Pancreas (tissue), 10 donors: ENCODE results near the gene BLOC1S4. TPM values are rescaled to one million over a fixed set of nuclear protein-coding genes. Genes with fewer than 3 reads are reported as not detected.

ENCODE experiments used
- ATAC-seq, 4 donors: fragments of 200-7000 bp; cut with Tn5 transposase; one replicate each; pipeline versions ENCODE4 v1.8.0 to v1.9.1; 2020; ENCODE audit warnings: mild to moderate bottlenecking in 4 of 4, moderate library complexity in 4 of 4
- DNase-seq, 6 donors: peaks; one replicate each; pipeline ENCODE4 v3.0.0-alpha.2; 2020
- FAIRE-seq: peaks from 2 replicates; lab custom pipeline; 2012; peaks lifted over from hg19 to GRCh38; lab: Jason Lieb, UNC
- H3K27ac ChIP-seq, 4 donors: fragments of 200-600 bp; sonication (generic); 1 replicate in 3 of 4; 2 replicates in 1 of 4; pipeline versions ENCODE4 v1.5.0 to v1.8.0; 2020
- H3K27me3 ChIP-seq, 4 donors: fragments of 200-600 bp; one replicate each; pipeline ENCODE4 v1.8.0; 2021
- H3K36me3 ChIP-seq, 3 donors: fragments of 200-600 bp; sonication (generic) in 1 of 3; one replicate each; pipeline versions ENCODE4 v1.5.0 to v1.8.0; 2020 to 2021
- H3K4me1 ChIP-seq, 3 donors: fragments of 200-600 bp; one replicate each; pipeline ENCODE4 v1.8.0; 2021
- H3K4me3 ChIP-seq, 4 donors: fragments of 200-600 bp; sonication (generic) in 2 of 4; one replicate each; pipeline versions ENCODE4 v1.5.0 to v1.8.0; 2020 to 2021
- H3K9me3 ChIP-seq, 4 donors: fragments of 200-600 bp; one replicate each; pipeline ENCODE4 v1.8.0; 2021
- CTCF ChIP-seq, 4 donors: fragments of 200-600 bp; sonication (generic) in 3 of 4; IDR thresholded peaks; one replicate each; pipeline versions ENCODE4 v1.5.0 to v1.8.0; 2021; ENCODE audit warnings: antibody characterized with exemption in 4 of 4
- WGBS, 2 donors: extraction: QIAGEN DNeasy Blood & Tissue Kit; methylation state at CpG; one replicate each; pipeline ENCODE4 v1.1.7; 2013; 5-methylcytosine and 5-hydroxymethylcytosine counted together
- intact Hi-C, 3 donors: fragments of 100-400 bp; cut with DNase I; formaldehyde crosslinking; loops; one replicate each; pipeline versions ENCODE4 v1.11.1 to v1.14.2; 2022
- polyA plus RNA-seq, 2 donors: library from polyadenylated mRNA; stranded (reverse); fragments of 200-250 nt; gene quantifications; one replicate each; pipeline ENCODE4 v1.2.3, GENCODE V29; 2013
- total RNA-seq, 6 donors: library from RNA; stranded (reverse); fragmentation: NEBNext Ultra II Directional in 4 of 6; extraction: Animal tissue kit (Norgen Biotek cat#: 25700) in 4 of 6; gene quantifications; one replicate each; pipeline versions ENCODE4 v1.2.1 to v1.2.4, GENCODE V29; 2021 to 2023
- donor health status: healthy with polysubstance abuse.
- donor health status: DM: no; HTN: no; CAD: no; lungs with moderate emphysema.
- donor health status: DM: no; HTN: no; CAD: no.
- donor health status: control.
- donor health status: control.
- donor health status: Bipolar disorder and iron deficiency.
- donor health status: DM: yes; HTN: yes; CAD: no.
- donor health status: DM: no; HTN: no; CAD: no.
- donor health status: DM: no; HTN: no; CAD: no.
- donor health status: DM: yes; HTN: yes; CAD: no.

Gene BLOC1S4
- total and polyA plus RNA-seq, 8 donors, result 3.3 to 8.4 (median 5.1) TPM

GRCh38 chr4:6715704-6716017, 313 bp upstream of the BLOC1S4 start:
- ATAC-seq, result no peak
- H3K27me3 ChIP-seq, result no peaks in the 10 kb centered on the region
- H3K36me3 ChIP-seq, result no peaks in the 10 kb centered on the region
- intact Hi-C loops, result no loop called here
- FAIRE-seq, result no peak
- no peaks in the 10 kb centered on the region for H3K9me3 ChIP-seq
- TF ChIP-seq CTCF (IDR thresholded peaks at IDR 0.05), result no peak
- peak overlapping the region; percentile 66 to 93 (median 80) for H3K4me3 ChIP-seq
- WGBS, 2 donors, result 3 to 6% methylated on average over 9 of the region's 9 CpGs
- peak overlapping the region; percentile 83 to 91 (median 86) for H3K27ac ChIP-seq
- DNase-seq, result no peak
- peaks cover 0 to 16% (median 10%) of the 10 kb centered on the region in 3 donors for H3K4me1 ChIP-seq

- intact Hi-C loops, result no loop called here
- FAIRE-seq (no peak), ATAC-seq (no peak), DNase-seq (no peak)
- Histone ChIP-seq H3K9me3 (no peaks in the 10 kb centered on the region), H3K27ac (peak overlapping the region in 2 of 4 donors; percentile 83 to 91), H3K27me3 (no peaks in the 10 kb centered on the region), H3K4me3 (peak overlapping the region; percentile 66 to 93 (median 80)), H3K4me1 (peaks cover 0 to 16% (median 10%) of the 10 kb centered on the region in 3 donors), H3K36me3 (no peaks in the 10 kb centered on the region)
- no peak for TF ChIP-seq CTCF (IDR thresholded peaks at IDR 0.05)
- 17 to 22% methylated on average over 7 of the region's 7 CpGs for WGBS, 2 donors
Measured at GRCh38 chr4:6716958-6717655, 1.1 kb downstream of the BLOC1S4 start.

- TF ChIP-seq CTCF (IDR thresholded peaks at IDR 0.05), result no peak
- Histone ChIP-seq H3K9me3 (no peaks in the 10 kb centered on the region), H3K4me1 (peaks cover 0 to 16% (median 10%) of the 10 kb centered on the region in 3 donors), H3K27ac (no peak overlapping the region), H3K27me3 (no peaks in the 10 kb centered on the region), H3K4me3 (no peak overlapping the region), H3K36me3 (no peaks in the 10 kb centered on the region)
- ATAC-seq (no peak), FAIRE-seq (no peak), DNase-seq (no peak)
- WGBS, 2 donors, result 71 to 78% methylated on average over 7 of the region's 7 CpGs
- intact Hi-C loops, result no loop called here
Measured at GRCh38 chr4:6718932-6719610, 3.1 kb downstream of the BLOC1S4 start.

- ATAC-seq (no peak), DNase-seq (no peak), FAIRE-seq (no peak)
- WGBS, 2 donors, result 54 to 64% methylated on average over 8 of the region's 8 CpGs
- Histone ChIP-seq H3K27me3 (no peaks in the 10 kb centered on the region), H3K4me1 (peaks cover 0 to 16% (median 10%) of the 10 kb centered on the region in 3 donors), H3K36me3 (no peaks in the 10 kb centered on the region), H3K27ac (no peak overlapping the region), H3K4me3 (no peak overlapping the region), H3K9me3 (no peaks in the 10 kb centered on the region)
- intact Hi-C loops, result loop anchor here (2.0 to 10.0 kb wide), 3 partner anchors 153 to 155 kb away; no protein-coding TSS in a partner anchor
- TF ChIP-seq CTCF (IDR thresholded peaks at IDR 0.05), result no peak
Measured at GRCh38 chr4:6719611-6720179, 3.7 kb downstream of the BLOC1S4 start.
